Measurements from ENCODE around the gene SAMD8. TPM values are rescaled to one million over a fixed set of nuclear protein-coding genes. Genes with fewer than 3 reads are reported as not detected.
"Not testable (repeated sequence)": the region's sequence is repeated elsewhere in the genome, so short reads cannot be mapped to it uniquely, and the experiment has no call there.

SAMD8 gene
- total and polyA plus RNA-seq, 7 donors = 10.8 to 44.2 (median 35.1) TPM

- no peak overlapping the region for H3K4me3 ChIP-seq
- WGBS, 3 donors = 51 to 79% (median 65%) methylated on average over 1 of the region's 1 CpG
- peaks cover 0 to 14% of the 10 kb centered on the region in 2 donors for H3K36me3 ChIP-seq (ENCODE audit: insufficient read depth in 1 of 2, low read depth in 1 of 2)
- intact Hi-C loops (cut with DNase I) = loop anchor here in 1 of 2 donors (5.0 kb wide), 1 partner anchor 48 kb away; no protein-coding TSS in a partner anchor
- ATAC-seq (no peak), DNase-seq (no peak)
- peaks cover 57% of the 10 kb centered on the region for H3K4me1 ChIP-seq
- no peaks in the 10 kb centered on the region for H3K9me3 ChIP-seq
- H3K27me3 ChIP-seq (ENCODE audit: insufficient read depth in 3 of 3, low read length in 2 of 3) = no peaks in the 10 kb centered on the region
- no peak overlapping the region for H3K27ac ChIP-seq
- TF ChIP-seq CTCF (IDR thresholded peaks at IDR 0.05) = no peak
These were observed 18.1 kb downstream of the SAMD8 start for GRCh38 chr10:75129537-75129936.

GRCh38 chr10:75133701-75134100 lies 22.2 kb downstream of the SAMD8 start:
- H3K4me3 ChIP-seq; H3K36me3 ChIP-seq (ENCODE audit: insufficient read depth in 1 of 2, low read depth in 1 of 2); ATAC-seq; H3K9me3 ChIP-seq; H3K27me3 ChIP-seq (ENCODE audit: insufficient read depth in 3 of 3, low read length in 2 of 3); intact Hi-C loops (cut with DNase I); H3K27ac ChIP-seq; DNase-seq: not testable (repeated sequence)
- WGBS, 3 donors = 79 to 87% (median 82%) methylated on average over 3 of the region's 3 CpGs
- H3K4me1 ChIP-seq = peaks cover 57% of the 10 kb centered on the region

- ATAC-seq = no peak
- DNase-seq = no peak
- intact Hi-C loops (cut with DNase I) = no loop called here
These were observed 24.9 kb downstream of the SAMD8 start for GRCh38 chr10:75136346-75136745.

GRCh38 chr10:75137533-75138438 lies 26.3 kb downstream of the SAMD8 start:
- H3K4me1 ChIP-seq = peaks cover 29% of the 10 kb centered on the region
- H3K9me3 ChIP-seq = no peaks in the 10 kb centered on the region
- no peaks in the 10 kb centered on the region for H3K27me3 ChIP-seq (ENCODE audit: insufficient read depth in 3 of 3, low read length in 2 of 3)
- no peak for DNase-seq
- H3K27ac ChIP-seq = peak overlapping the region; percentile 37
- ATAC-seq = peak; percentile 59 to 92 (median 82)
- H3K36me3 ChIP-seq (ENCODE audit: insufficient read depth in 1 of 2, low read depth in 1 of 2) = no peaks in the 10 kb centered on the region
- 40 to 57% (median 47%) methylated on average over 3 of the region's 3 CpGs for WGBS, 3 donors
- intact Hi-C loops (cut with DNase I) = no loop called here
- no peak overlapping the region for H3K4me3 ChIP-seq
- TF ChIP-seq CTCF (IDR thresholded peaks at IDR 0.05) = no peak

More at GRCh38 chr10:75136346-75136745, 24.9 kb downstream of the SAMD8 start:
- Histone ChIP-seq H3K27me3 (ENCODE audit: insufficient read depth in 3 of 3, low read length in 2 of 3) (no peaks in the 10 kb centered on the region), H3K27ac (peak overlapping the region; percentile 5), H3K9me3 (no peaks in the 10 kb centered on the region), H3K4me3 (no peak overlapping the region), H3K36me3 (ENCODE audit: insufficient read depth in 1 of 2, low read depth in 1 of 2) (no peaks in the 10 kb centered on the region), H3K4me1 (peaks cover 42% of the 10 kb centered on the region)
- WGBS, 3 donors = 94 to 100% (median 97%) methylated on average over 1 of the region's 1 CpG
- no peak for TF ChIP-seq CTCF (IDR thresholded peaks at IDR 0.05)

- no peaks in the 10 kb centered on the region for H3K27me3 ChIP-seq (ENCODE audit: insufficient read depth in 3 of 3, low read length in 2 of 3)
- intact Hi-C loops (cut with DNase I) = no loop called here
- no peaks in the 10 kb centered on the region for H3K9me3 ChIP-seq
- 96 to 99% (median 99%) methylated on average over 4 of the region's 4 CpGs for WGBS, 3 donors
- no peaks in the 10 kb centered on the region for H3K36me3 ChIP-seq (ENCODE audit: insufficient read depth in 1 of 2, low read depth in 1 of 2)
- H3K4me3 ChIP-seq = no peak overlapping the region
- TF ChIP-seq CTCF (IDR thresholded peaks at IDR 0.05) = no peak
- no peak overlapping the region for H3K27ac ChIP-seq
- H3K4me1 ChIP-seq = peaks cover 38% of the 10 kb centered on the region
- ATAC-seq (no peak), DNase-seq (no peak)
These were observed 28.8 kb downstream of the SAMD8 start for GRCh38 chr10:75140246-75140645.
